ENCODE measurements around the gene PRKG1.

- no peak for TF ChIP-seq POLR2A (IDR thresholded peaks at IDR 0.05; ENCODE audit: low read depth, low read length)
- TF ChIP-seq POLR2AphosphoS5 (IDR thresholded peaks at IDR 0.05; ENCODE audit: low read depth, low read length): no peak
Measured at GRCh38 chr10:51653025-51653424, 578.7 kb downstream of the PRKG1 start.
